ENCODE measurements around the gene NUDT5.
A peak's percentile ranks its signal among the peaks of the same experiment; 100 is the strongest.
"Not testable (repeated sequence)": the region's sequence is repeated elsewhere in the genome, so short reads cannot be mapped to it uniquely, and the experiment has no call there.

Gene NUDT5

GRCh38 chr10:12195603-12196506 is at the start of gene NUDT5, which contains the start of gene CDC123:
Gene NUDT5, minus strand, starts transcription at chr10:12195891. Its CDS starts 9,600 bp downstream, at chr10:12186291.
Gene CDC123, plus strand, starts transcription at chr10:12196188. Its CDS starts 58 bp downstream, at chr10:12196246.
- peak; percentile 84 for DNase-seq

DNA sequence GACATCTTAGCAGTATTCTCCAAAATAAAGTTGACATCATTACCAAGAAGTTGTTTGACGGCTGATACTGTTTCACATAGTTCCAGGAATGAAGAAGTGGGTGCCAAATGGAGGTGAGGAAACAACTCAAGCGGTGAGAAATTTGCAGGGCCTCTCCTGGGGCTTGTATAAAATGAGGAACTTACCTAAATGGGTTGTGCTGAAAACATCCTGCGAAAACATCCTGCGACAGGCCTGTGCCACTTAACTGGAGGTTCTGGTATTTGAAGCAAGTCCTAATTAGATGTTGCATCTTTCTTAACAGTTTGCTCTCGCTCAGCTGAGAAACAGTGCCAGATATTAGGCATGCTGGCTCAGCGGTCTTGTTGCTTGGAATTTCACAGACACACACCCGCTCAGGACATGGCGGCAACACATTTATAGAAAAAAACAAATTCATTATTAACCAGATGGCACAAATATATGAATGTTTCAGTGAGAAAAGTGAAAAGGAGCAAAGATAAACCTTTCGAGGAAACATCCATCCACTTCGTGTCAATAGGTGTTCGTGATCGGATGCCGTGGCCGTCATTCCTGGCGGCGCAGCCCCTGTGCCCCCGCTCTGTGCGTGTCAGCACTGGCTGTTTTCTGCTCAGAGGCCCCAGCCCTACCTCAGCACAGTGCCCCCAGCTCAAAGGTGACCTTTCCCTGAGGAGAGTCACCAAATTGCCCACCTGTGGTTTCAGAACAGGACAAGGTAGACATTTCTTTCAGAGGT is 48.4 kb upstream of the NUDT5 start:
- DNase-seq, result no peak

GRCh38 chr10:12241810-12242529 is 46.3 kb upstream of the NUDT5 start:
- DNase-seq, result peak; percentile 57

GRCh38 chr10:12238821-12239220 is 43.1 kb upstream of the NUDT5 start:
- DNase-seq, result no peak

- no peak for DNase-seq
Measured at GRCh38 chr10:12237265-12238220, 41.9 kb upstream of the NUDT5 start.

GRCh38 chr10:12235796-12236195 is 40.1 kb upstream of the NUDT5 start:
- DNase-seq, result no peak

GRCh38 chr10:12235116-12235694 is 39.5 kb upstream of the NUDT5 start:
- no peak for DNase-seq

- DNase-seq, result not testable (repeated sequence)
Measured at GRCh38 chr10:12234687-12235086, 39.0 kb upstream of the NUDT5 start.

DNA sequence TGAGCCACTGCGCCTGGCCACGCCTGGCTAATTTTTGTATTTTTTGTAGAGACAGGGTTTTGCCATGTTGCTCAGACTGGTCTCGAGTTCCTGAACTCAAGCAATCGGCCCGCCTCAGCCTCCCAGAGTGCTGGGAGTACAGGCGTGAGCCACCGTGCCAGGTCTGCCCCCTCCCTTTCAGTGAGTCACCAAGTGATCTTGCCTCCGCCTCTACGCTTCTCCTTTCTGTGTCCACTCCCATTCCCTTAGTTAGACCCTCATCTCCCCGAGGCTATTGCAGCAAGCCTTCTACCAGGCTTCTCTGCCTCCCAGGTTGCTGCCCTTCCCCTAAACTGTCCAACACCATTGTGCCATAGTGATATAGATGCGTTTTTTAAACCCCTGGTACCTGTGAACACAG is 33.2 kb upstream of the NUDT5 start:
- no peak for DNase-seq

DNA sequence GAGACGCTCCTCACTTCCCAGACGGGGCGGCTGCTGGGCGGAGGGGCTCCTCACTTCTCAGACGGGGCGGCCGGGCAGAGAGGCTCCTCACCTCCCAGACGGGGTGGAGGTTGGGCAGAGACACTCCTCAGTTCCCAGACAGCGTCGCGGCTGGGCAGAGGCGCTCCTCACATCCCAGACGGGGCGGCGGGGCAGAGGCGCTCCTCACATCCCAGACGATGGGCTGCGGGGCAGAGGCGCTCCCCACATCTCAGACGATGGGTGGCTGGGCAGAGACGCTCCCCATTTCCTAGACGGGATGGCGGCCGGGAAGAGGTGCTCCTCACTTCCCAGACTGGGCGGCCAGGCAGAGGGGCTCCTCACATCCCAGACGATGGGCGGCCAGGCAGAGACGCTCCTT is 30.7 kb upstream of the NUDT5 start:
- not testable (repeated sequence) for DNase-seq

- DNase-seq, result no peak
Measured at GRCh38 chr10:12225444-12225843, 29.8 kb upstream of the NUDT5 start.

DNA sequence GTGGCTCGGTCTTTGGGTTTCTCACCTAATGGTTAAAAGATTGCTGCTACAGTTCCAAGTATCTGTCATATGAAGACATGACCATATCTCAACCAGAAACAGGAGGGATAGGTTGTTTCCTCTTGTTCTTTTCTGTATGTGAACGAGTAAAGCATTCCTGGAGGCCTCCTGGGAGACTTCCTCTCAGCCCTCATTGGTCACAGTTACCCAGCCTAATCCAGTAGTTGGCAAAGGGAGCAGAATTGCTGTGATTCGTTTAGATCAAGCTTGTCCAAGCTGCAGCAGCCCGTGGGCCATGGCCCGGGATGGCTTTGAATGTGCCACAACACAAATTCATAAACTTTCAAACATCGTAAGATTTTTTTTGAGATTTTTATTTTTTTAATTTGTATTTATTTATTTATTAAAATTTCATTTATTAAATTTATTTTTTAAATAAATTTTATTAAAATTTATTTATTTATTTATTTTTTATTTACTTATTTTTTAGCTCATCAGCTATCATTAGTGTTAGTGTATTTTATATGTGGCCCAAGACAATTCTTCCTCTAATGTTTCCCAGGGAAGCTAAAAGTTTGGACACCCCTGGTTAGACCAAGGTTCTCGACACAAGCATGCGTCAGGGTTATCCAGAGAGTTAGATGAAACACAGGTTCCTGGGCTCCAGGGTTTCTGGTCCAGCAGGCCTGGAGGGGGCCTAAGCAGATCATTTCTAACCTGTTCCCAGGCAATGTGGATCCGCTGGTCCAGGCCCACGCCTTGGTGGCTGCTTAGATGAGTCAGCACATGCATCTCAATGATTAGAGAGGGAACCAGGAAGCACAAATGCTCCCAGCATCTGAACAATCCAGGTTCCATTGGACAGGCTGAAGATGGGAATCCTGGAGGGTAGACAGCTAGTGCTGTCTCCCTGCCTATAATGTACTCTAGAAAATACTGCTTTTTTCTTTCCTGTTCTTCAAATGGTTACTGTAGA is 25.9 kb upstream of the NUDT5 start:
- DNase-seq, result no peak

DNA sequence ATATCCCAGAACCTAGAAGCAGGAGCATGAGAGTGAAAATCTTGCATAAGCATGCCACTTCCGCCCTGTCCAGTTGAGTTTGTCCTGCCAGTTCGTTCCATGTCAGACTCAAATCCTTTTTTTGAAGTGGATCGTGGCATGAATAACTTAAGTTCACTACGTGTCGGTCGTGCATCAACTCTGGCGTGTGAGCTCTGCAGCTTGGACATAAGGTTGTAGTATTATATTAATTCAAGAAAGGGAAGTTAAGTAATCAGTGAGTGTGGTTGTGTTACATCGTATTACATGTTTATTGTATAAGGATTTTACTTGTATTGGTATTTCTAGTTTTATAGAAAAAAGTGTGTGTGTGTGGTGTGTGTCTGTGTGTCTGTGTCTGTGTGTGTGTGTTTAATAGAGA is 23.3 kb upstream of the NUDT5 start:
- no peak for DNase-seq

GRCh38 chr10:12214763-12215218 is 19.1 kb upstream of the NUDT5 start:
- peak; percentile 28 for DNase-seq

GRCh38 chr10:12214093-12214492 is 18.4 kb upstream of the NUDT5 start:
- no peak for DNase-seq

DNA sequence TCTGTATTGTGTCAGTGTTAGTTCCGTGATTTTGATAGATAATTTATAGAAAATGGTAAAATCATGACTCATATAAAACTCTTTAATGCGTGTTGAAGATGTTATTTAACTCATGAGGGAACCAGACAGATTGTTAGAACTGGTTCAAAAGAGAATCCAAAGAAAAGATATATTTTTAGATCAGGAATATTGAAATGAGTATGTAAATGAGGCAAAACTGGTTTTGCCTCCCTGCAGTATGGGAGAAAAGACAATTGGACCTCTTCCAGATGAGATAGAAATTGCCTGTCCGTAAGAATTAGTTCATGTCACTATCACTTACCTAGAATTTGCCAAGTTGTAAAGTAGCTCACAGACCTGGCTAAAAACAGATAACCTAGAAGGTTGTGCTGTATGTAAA is 17.9 kb upstream of the NUDT5 start:
- no peak for DNase-seq

DNA sequence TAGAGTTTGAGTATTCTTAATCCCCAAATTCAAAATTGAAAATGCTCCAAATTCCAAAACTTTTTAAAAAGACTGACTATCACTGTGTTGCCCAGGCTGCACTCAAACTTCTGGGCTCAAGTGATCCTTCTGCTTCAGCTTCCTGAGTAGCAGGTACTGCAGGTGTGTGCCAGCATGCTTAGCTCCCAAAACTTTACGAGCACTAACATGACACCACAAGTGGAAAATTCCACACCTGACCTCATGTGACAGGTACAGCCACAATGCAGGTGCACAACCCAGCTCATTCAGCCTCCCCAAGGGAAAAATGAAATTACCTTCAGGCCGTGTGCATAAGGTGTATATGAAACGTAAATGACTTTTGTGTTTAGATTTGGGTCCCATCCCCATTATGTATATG is 16.8 kb upstream of the NUDT5 start:
- DNase-seq, result no peak

- DNase-seq, result no peak
Measured at GRCh38 chr10:12208460-12208859, 12.8 kb upstream of the NUDT5 start.

- DNase-seq, result no peak
Measured at GRCh38 chr10:12207114-12207513, 11.4 kb upstream of the NUDT5 start.

DNA sequence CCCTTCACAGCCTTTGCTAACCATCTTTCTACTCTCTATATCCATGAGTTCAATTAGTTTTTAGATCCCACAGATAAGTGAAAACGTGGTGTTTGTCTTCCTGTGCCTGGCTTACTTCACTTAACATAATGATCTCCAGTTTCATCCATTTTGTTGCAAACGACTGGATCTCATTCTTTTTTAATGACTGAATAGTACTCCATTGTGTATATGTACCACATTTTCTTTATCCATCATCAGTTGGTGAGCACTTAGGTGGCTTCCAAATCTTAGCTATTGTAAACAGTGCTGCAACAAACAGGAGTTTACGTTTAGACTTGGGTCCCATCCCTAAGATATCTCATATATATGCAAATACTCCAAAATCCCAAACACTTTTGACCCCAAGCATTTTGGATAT is 9.4 kb upstream of the NUDT5 start:
- DNase-seq, result no peak

Data from activated naive CD4-positive, alpha-beta T cell treated with anti-CD3 and anti-CD28 coated beads, Interleukin-2, amount 50 U/mL, for 16 hours (primary cell).